H1 (cell line): ENCODE measurements around the gene FOXP4. TPM values are rescaled to one million over a fixed set of nuclear protein-coding genes. Genes with fewer than 3 reads are reported as not detected.

Source experiments
- CTCF ChIA-PET: fragments of 300-600 bp; sonication (Branson Sonifier 250); formaldehyde crosslinking; loops from one replicate; lab custom pipeline; 2021; ENCODE audit not compliant: partially characterized antibody; lab: Charles Lee
- POLR2A ChIA-PET: fragments of 300-600 bp; sonication (Branson Sonifier 250); formaldehyde crosslinking; loops from one replicate; lab custom pipeline; 2021; ENCODE audit warnings: inconsistent platforms; ENCODE audit not compliant: partially characterized antibody; lab: Charles Lee
- DNase-seq, 2 experiments: peaks; one replicate each; pipeline versions ENCODE4 v3.0.0 to v3.0.0-alpha.2; 2010 to 2022; ENCODE audit warnings: low spot score in 2 of 2, low read depth in 1 of 2, mixed read lengths in 1 of 2
- FAIRE-seq: peaks from 2 replicates; lab custom pipeline; 2011; peaks lifted over from hg19 to GRCh38; lab: Jason Lieb, UNC
- H2AFZ ChIP-seq: 2 replicates; pipeline ENCODE4 v1.8.1; 2012; ENCODE audit warnings: low read length, inconsistent platforms
- H2AK5ac ChIP-seq: 2 replicates; pipeline ENCODE4 v1.6.1; 2013; ENCODE audit warnings: low read depth, low read length
- H2BK120ac ChIP-seq: replicated peaks from 2 replicates; pipeline ENCODE3; 2013; ENCODE audit warnings: low read depth, low read length, inconsistent platforms
- H2BK12ac ChIP-seq: 2 replicates; pipeline ENCODE4 v1.6.1; 2013; ENCODE audit warnings: low read depth, low read length
- H2BK15ac ChIP-seq: 2 replicates; pipeline ENCODE4 v1.6.1; 2013; ENCODE audit warnings: low read length
- H2BK20ac ChIP-seq: 2 replicates; pipeline ENCODE4 v1.6.1; 2013; ENCODE audit warnings: low read length
- H2BK5ac ChIP-seq: 2 replicates; pipeline ENCODE4 v1.6.1; 2013; ENCODE audit warnings: low read depth, low read length
- H3K14ac ChIP-seq: 2 replicates; pipeline ENCODE4 v1.6.1; 2013; ENCODE audit warnings: inconsistent platforms; ENCODE audit not compliant: insufficient read length
- H3K18ac ChIP-seq: 2 replicates; pipeline ENCODE4 v1.6.1; 2013; ENCODE audit warnings: low read length; ENCODE audit errors: extremely low read depth
- H3K23ac ChIP-seq: 2 replicates; pipeline ENCODE4 v1.6.1; 2013; ENCODE audit warnings: inconsistent platforms; ENCODE audit not compliant: insufficient read length
- H3K23me2 ChIP-seq: 2 replicates; pipeline ENCODE4 v1.6.1; 2013; ENCODE audit warnings: low read depth, low read length
- H3K27ac ChIP-seq: 2 replicates; pipeline ENCODE4 v1.6.1; 2011; ENCODE audit warnings: low read depth, low read length, inconsistent platforms
- H3K27me3 ChIP-seq, 4 experiments: replicated peaks in 1 of 4; 1 replicate in 1 of 4; 2 replicates in 3 of 4; pipeline versions ENCODE4 v1.6.1 to v1.8.1; 2011 to 2013; ENCODE audit warnings: low read length in 3 of 4, mild to moderate bottlenecking in 3 of 4, inconsistent platforms in 2 of 4, mixed read lengths in 2 of 4, moderate library complexity in 1 of 4; ENCODE audit not compliant: control insufficient read depth in 3 of 4, insufficient read depth in 3 of 4; ENCODE audit errors: extremely low read depth in 1 of 4
- H3K36me3 ChIP-seq, 4 experiments: 2 replicates each; pipeline versions ENCODE4 v1.6.1 to v1.8.1; 2011 to 2013; ENCODE audit warnings: mild to moderate bottlenecking in 4 of 4, low read length in 3 of 4, moderate library complexity in 2 of 4, control low read depth in 1 of 4, inconsistent platforms in 1 of 4; ENCODE audit not compliant: insufficient read depth in 4 of 4, control insufficient read depth in 2 of 4
- H3K4ac ChIP-seq: replicated peaks from 2 replicates; pipeline ENCODE3; 2013; ENCODE audit warnings: low read length, low read depth, mixed read lengths, inconsistent platforms; ENCODE audit not compliant: insufficient read length
- H3K4me1 ChIP-seq, 4 experiments: replicated peaks in 1 of 4; 1 replicate in 1 of 4; 2 replicates in 3 of 4; pipeline versions ENCODE4 v1.6.1 to v1.8.1; 2011 to 2013; ENCODE audit warnings: low read length in 3 of 4, inconsistent platforms in 2 of 4, mixed read lengths in 1 of 4; ENCODE audit not compliant: insufficient read depth in 4 of 4, control insufficient read depth in 3 of 4
- H3K4me2 ChIP-seq, 2 experiments: 2 replicates each; pipeline versions ENCODE4 v1.6.1 to v1.8.1; 2011 to 2013; ENCODE audit warnings: low read depth in 2 of 2, low read length in 2 of 2, control low read depth in 1 of 2, inconsistent platforms in 1 of 2, mild to moderate bottlenecking in 1 of 2; ENCODE audit not compliant: insufficient read depth in 1 of 2
- H3K4me3 ChIP-seq, 4 experiments: fragments of 200-600, 300-600 bp in 1 of 4; sonication (generic), shearing (Covaris generic), sonication (Bioruptor Twin) in 1 of 4; 2 replicates each; pipeline versions ENCODE4 v1.5.1 to v1.8.1; 2011 to 2016; ENCODE audit warnings: low read length in 4 of 4, low read depth in 3 of 4, control low read depth in 2 of 4, inconsistent platforms in 2 of 4, mild to moderate bottlenecking in 2 of 4, mixed read lengths in 1 of 4, moderate library complexity in 1 of 4; ENCODE audit not compliant: insufficient read depth in 2 of 4; ENCODE audit errors: extremely low read depth in 1 of 4
- H3K56ac ChIP-seq: replicated peaks from 2 replicates; pipeline ENCODE3; 2013; ENCODE audit warnings: low read depth, mild to moderate bottlenecking, mixed read lengths, low read length, inconsistent platforms; ENCODE audit not compliant: insufficient read length
- H3K79me1 ChIP-seq: 2 replicates; pipeline ENCODE4 v1.6.1; 2013; ENCODE audit warnings: low read depth, low read length, control low read depth
- H3K79me2 ChIP-seq, 2 experiments: 2 replicates each; pipeline versions ENCODE4 v1.6.1 to v1.8.1; 2012 to 2013; ENCODE audit warnings: low read length in 2 of 2, mild to moderate bottlenecking in 2 of 2, inconsistent platforms in 1 of 2; ENCODE audit not compliant: insufficient read depth in 2 of 2, control insufficient read depth in 1 of 2
- H3K9ac ChIP-seq, 4 experiments: replicated peaks in 1 of 4; 1 replicate in 1 of 4; 2 replicates in 3 of 4; pipeline versions ENCODE4 v1.6.1 to v1.8.1; 2011 to 2013; ENCODE audit warnings: low read depth in 3 of 4, low read length in 3 of 4, control low read depth in 2 of 4, mild to moderate bottlenecking in 2 of 4, moderate library complexity in 2 of 4, inconsistent platforms in 1 of 4; ENCODE audit errors: extremely low read depth in 1 of 4
- H3K9me3 ChIP-seq, 2 experiments: 2 replicates each; pipeline versions ENCODE4 v1.6.1 to v1.8.1; 2012 to 2013; ENCODE audit warnings: mild to moderate bottlenecking in 2 of 2, moderate library complexity in 2 of 2, control low read depth in 1 of 2, inconsistent platforms in 1 of 2, low read depth in 1 of 2, low read length in 1 of 2, mixed read lengths in 1 of 2; ENCODE audit not compliant: insufficient read depth in 2 of 2
- H4K20me1 ChIP-seq, 2 experiments: replicated peaks in 1 of 2; 2 replicates each; pipeline versions ENCODE3 to v1.8.1; 2011 to 2013; ENCODE audit warnings: inconsistent platforms in 2 of 2, low read length in 2 of 2, mild to moderate bottlenecking in 1 of 2; ENCODE audit not compliant: insufficient read depth in 2 of 2, control insufficient read depth in 1 of 2
- H4K5ac ChIP-seq: 2 replicates; pipeline ENCODE4 v1.6.1; 2013; ENCODE audit warnings: low read length, low read depth, mixed read lengths, inconsistent platforms; ENCODE audit not compliant: insufficient read length
- H4K8ac ChIP-seq: 2 replicates; pipeline ENCODE4 v1.8.0; 2013; ENCODE audit warnings: mild to moderate bottlenecking, moderate library complexity, low read length, inconsistent platforms; ENCODE audit not compliant: insufficient read depth; ENCODE audit errors: extremely low read depth
- H4K91ac ChIP-seq: replicated peaks from 2 replicates; pipeline ENCODE3; 2013; ENCODE audit warnings: low read length, mixed read lengths, inconsistent platforms; ENCODE audit not compliant: insufficient read length
- CREB1 ChIP-seq: IDR thresholded peaks from 2 replicates; pipeline ENCODE4 v1.6.1; 2012; ENCODE audit warnings: inconsistent platforms
- RAD21 ChIP-seq, 2 experiments: IDR thresholded peaks in 1 of 2; conservative IDR thresholded peaks in 1 of 2; 2 replicates each; pipeline ENCODE4 v1.6.1; 2011; ENCODE audit warnings: low read depth in 2 of 2, low read length in 2 of 2, improper control_type of control experiment in 1 of 2, inconsistent platforms in 1 of 2, mild to moderate bottlenecking in 1 of 2, moderate library complexity in 1 of 2
- RBBP5 ChIP-seq: IDR thresholded peaks from 2 replicates; pipeline ENCODE4 v1.7.1; 2012; ENCODE audit warnings: low read depth, mild to moderate bottlenecking, inconsistent platforms, low read length, moderate library complexity, borderline replicate concordance
- SIN3A ChIP-seq, 2 experiments: IDR thresholded peaks in 1 of 2; conservative IDR thresholded peaks in 1 of 2; 2 replicates each; pipeline ENCODE4 v1.6.1; 2011 to 2012; ENCODE audit warnings: low read length in 2 of 2, improper control_type of control experiment in 1 of 2, low read depth in 1 of 2, mild to moderate bottlenecking in 1 of 2
- SP4 ChIP-seq: IDR thresholded peaks from 2 replicates; pipeline ENCODE4 v1.6.1; 2012; ENCODE audit warnings: low read length, inconsistent platforms
- YY1 ChIP-seq: IDR thresholded peaks from 2 replicates; pipeline ENCODE4 v1.6.1; 2011; ENCODE audit warnings: low read depth, mild to moderate bottlenecking, low read length
- WGBS, 2 experiments: shearing (Covaris generic) in 1 of 2; methylation state at CpG; one replicate each; pipeline versions ENCODE4 v1.1.6 to v1.1.7; 2013 to 2015; ENCODE audit warnings: low lambda C conversion rate in 2 of 2, mixed read lengths in 2 of 2, inconsistent platforms in 1 of 2, low coverage in 1 of 2, missing lambda C conversion rate in 1 of 2; ENCODE audit not compliant: insufficient replicate concordance in 2 of 2, insufficient coverage in 1 of 2, insufficient read length in 1 of 2; ENCODE audit errors: extremely low coverage in 1 of 2, missing lambda C conversion rate in 1 of 2; 5-methylcytosine and 5-hydroxymethylcytosine counted together
- polyA plus RNA-seq, 7 experiments: library from polyadenylated mRNA; depleted of rRNA in 3 of 7; stranded (reverse) in 5 of 7; unstranded in 2 of 7; fragments of >200 nt in 5 of 7; fragments of 200-250 nt in 2 of 7; gene quantifications; 1 replicate in 5 of 7; 2 replicates in 1 of 7; 4 replicates in 1 of 7; pipeline versions ENCODE4 v1.2.1 to v1.2.3, GENCODE V29; 2011 to 2013; ENCODE audit warnings: missing spikeins in 2 of 7, mixed read lengths in 2 of 7
- total RNA-seq: library from RNA; stranded (reverse); fragmentation: NEBNext Ultra II Directional; extraction: Animal tissue kit (Norgen Biotek cat#: 25700); gene quantifications from 2 replicates; pipeline ENCODE4 v1.2.1, GENCODE V29; 2021
- TF ChIP-seq, protein P1 (sequence below): IDR thresholded peaks from 2 replicates; pipeline ENCODE4 v1.6.1; 2011; ENCODE audit warnings: low read depth, mild to moderate bottlenecking, low read length; ENCODE audit not compliant: insufficient read depth
- TF ChIP-seq, protein P2 (sequence below), 3 experiments: IDR thresholded peaks; 1 replicate in 2 of 3; 2 replicates in 1 of 3; pipeline versions ENCODE4 v1.5.1 to v1.6.1; 2011; ENCODE audit warnings: low read length in 3 of 3, mild to moderate bottlenecking in 3 of 3, inconsistent platforms in 2 of 3, low read depth in 1 of 3, moderate library complexity in 1 of 3; ENCODE audit not compliant: insufficient read depth in 1 of 3; ENCODE audit errors: control extremely low read depth in 1 of 3

The FOXP4 gene
- total and polyA plus RNA-seq, 2 of the 8 experiments (the other 6 are each of a cell fraction or from before 2014, with no cell fraction given), result 4.8 to 13.3 TPM

DNA sequence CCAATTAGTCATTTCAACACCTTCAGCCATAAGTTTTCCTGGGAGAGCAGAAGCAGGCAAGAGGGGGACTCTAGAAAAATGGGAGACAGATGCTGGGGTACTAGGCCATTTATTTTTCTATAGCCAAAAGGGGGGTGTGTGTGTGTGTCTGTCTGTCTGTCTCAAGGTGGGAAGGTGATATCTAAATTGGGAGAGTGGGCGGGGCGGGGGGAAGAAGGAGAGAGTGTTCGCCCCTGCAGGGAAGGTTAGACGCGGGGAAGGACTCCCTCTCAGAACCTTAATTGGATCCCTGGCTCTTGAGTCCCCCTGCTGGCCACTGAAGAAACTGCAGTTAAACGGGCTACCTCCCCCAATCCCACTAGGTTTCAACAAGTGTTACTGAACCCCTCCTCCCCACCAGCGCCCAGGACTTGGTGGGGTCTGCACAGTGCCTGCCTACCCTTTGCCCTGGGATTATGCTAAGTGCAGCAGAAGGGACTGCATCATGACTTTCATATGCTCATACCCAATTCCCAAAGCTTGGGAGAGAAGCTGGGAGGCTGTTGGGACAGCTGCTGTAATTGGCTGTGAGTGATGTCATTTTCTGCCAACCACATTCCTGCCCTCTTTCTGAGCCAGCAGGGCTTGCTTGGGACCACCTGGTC, 45.8 kb downstream of the FOXP4 start:
- Histone ChIP-seq H3K79me2 (no peaks in the 10 kb centered on the region), H2BK5ac (no peak overlapping the region), H3K23me2 (no peaks in the 10 kb centered on the region), H4K8ac (no peak overlapping the region), H2BK12ac (no peak overlapping the region; the same call in 1 of the 2 replicates), H4K5ac (no peak overlapping the region), H3K9me3 (no peaks in the 10 kb centered on the region), H3K4ac (no peak overlapping the region), H3K79me1 (no peaks in the 10 kb centered on the region), H3K4me3 (no peak overlapping the region), H3K27ac (no peak overlapping the region), H2AFZ (no peak overlapping the region), H3K4me2 (no peak overlapping the region), H3K9ac (no peak overlapping the region), H3K56ac (no peak overlapping the region), H2BK20ac (no peak overlapping the region), H3K23ac (no peak overlapping the region), H2AK5ac (no peak overlapping the region), H4K91ac (no peak overlapping the region), H3K36me3 (peaks cover 0 to 4% (median 2%) of the 10 kb centered on the region in 4 experiments; a peak in 3 of 8 replicates), H3K27me3 (no peaks in the 10 kb centered on the region), H2BK120ac (no peak overlapping the region), H3K14ac (no peak overlapping the region), H2BK15ac (no peak overlapping the region; the same call in 1 of the 2 replicates), H3K4me1 (peaks cover 3 to 17% (median 9%) of the 10 kb centered on the region in 4 experiments), H3K18ac (no peak overlapping the region), H4K20me1 (peaks cover 0 to 2% of the 10 kb centered on the region in 2 experiments)
- FAIRE-seq (peak; percentile 77), DNase-seq (peak in 1 of 2 experiments; percentile 97)
- ChIA-PET POLR2A (no interaction called here), CTCF (interaction anchor here (0.6 to 27.7 kb wide), 45 partner anchors 9 to 393 kb away, joined by 3 to 361 read pairs (median 4); no protein-coding TSS in a partner anchor)
- whole genome bisulfite sequencing, 2 experiments, result 3% methylated on average over 5 of the region's 7 CpGs; no CpG with 5 or more reads in 1 of the 2 experiments
- TF ChIP-seq SIN3A (conservative IDR thresholded peaks at IDR 0.05 in 1 of 2, IDR thresholded peaks at IDR 0.05 in 1 of 2; ENCODE audit: low read depth in 1 of 2, low read length in 2 of 2), result 0 out of 4 replicates have a peak, but pooled peaks of 1 of the 2 experiments have one; percentile 40
- TF ChIP-seq YY1, result 0 out of 2 replicates have a peak, but pooled peaks have one; percentile 16
- TF ChIP-seq RBBP5, result no peak
- TF ChIP-seq, protein P1, sequence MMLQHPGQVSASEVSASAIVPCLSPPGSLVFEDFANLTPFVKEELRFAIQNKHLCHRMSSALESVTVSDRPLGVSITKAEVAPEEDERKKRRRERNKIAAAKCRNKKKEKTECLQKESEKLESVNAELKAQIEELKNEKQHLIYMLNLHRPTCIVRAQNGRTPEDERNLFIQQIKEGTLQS, result peak; percentile 22; the same call in 1 of the 2 replicates
- TF ChIP-seq SP4, result peak; percentile 53; the same call in 1 of the 2 replicates
- TF ChIP-seq, protein P2, sequence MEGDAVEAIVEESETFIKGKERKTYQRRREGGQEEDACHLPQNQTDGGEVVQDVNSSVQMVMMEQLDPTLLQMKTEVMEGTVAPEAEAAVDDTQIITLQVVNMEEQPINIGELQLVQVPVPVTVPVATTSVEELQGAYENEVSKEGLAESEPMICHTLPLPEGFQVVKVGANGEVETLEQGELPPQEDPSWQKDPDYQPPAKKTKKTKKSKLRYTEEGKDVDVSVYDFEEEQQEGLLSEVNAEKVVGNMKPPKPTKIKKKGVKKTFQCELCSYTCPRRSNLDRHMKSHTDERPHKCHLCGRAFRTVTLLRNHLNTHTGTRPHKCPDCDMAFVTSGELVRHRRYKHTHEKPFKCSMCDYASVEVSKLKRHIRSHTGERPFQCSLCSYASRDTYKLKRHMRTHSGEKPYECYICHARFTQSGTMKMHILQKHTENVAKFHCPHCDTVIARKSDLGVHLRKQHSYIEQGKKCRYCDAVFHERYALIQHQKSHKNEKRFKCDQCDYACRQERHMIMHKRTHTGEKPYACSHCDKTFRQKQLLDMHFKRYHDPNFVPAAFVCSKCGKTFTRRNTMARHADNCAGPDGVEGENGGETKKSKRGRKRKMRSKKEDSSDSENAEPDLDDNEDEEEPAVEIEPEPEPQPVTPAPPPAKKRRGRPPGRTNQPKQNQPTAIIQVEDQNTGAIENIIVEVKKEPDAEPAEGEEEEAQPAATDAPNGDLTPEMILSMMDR (IDR thresholded peaks at IDR 0.05; ENCODE audit: control extremely low read depth in 1 of 3, insufficient read depth in 1 of 3, low read depth in 1 of 3, low read length in 3 of 3), result peak in 2 of 3 experiments; percentile 90 to 91; a peak in 3 of 4 replicates
- peak; percentile 95 to 96 for TF ChIP-seq RAD21 (IDR thresholded peaks at IDR 0.05 in 1 of 2, conservative IDR thresholded peaks at IDR 0.05 in 1 of 2; ENCODE audit: low read depth in 2 of 2, low read length in 2 of 2)
- no peak for TF ChIP-seq CREB1
